GM21825 (cell line): ENCODE measurements around the gene KCNQ4.

Experiments
- ATAC-seq: cut with Tn5 transposase; IDR thresholded peaks from one replicate; pipeline ENCODE4 v1.9.1; 2021; ENCODE audit warnings: mild to moderate bottlenecking, moderate library complexity; ENCODE audit not compliant: unreplicated experiment

The KCNQ4 gene

GRCh38 chr1:40887652-40888051 lies 104.1 kb downstream of the KCNQ4 start:
- ATAC-seq, result no peak
